ENCODE results near the gene GNA15. TPM values are rescaled to one million over a fixed set of nuclear protein-coding genes. Genes with fewer than 3 reads are reported as not detected.
"Not testable (repeated sequence)": the region's sequence is repeated elsewhere in the genome, so short reads cannot be mapped to it uniquely, and the experiment has no call there.

GNA15 gene
- total RNA-seq, 6 donors from 2014 or later: 19.0 to 31.4 (median 28.4) TPM

- DNase-seq (peak in 1 of 2 donors; percentile 68), ATAC-seq (ENCODE audit: low FRiP score in 2 of 2) (no peak)
- TF ChIP-seq POLR2AphosphoS5 (IDR thresholded peaks at IDR 0.05) (no peak), CTCF (IDR thresholded peaks at IDR 0.05) (no peak), POLR2A (IDR thresholded peaks at IDR 0.05) (no peak), EP300 (IDR thresholded peaks at IDR 0.05) (no peak)
- WGBS, 2 donors: 91 to 93% methylated on average over 44 to 46 of the region's 46 CpGs
- no peaks in the 10 kb centered on the region for H3K9me3 ChIP-seq
- H3K4me3 ChIP-seq: no peak overlapping the region
- H3K36me3 ChIP-seq: peaks cover 0 to 36% (median 17%) of the 10 kb centered on the region in 4 donors
- H3K27ac ChIP-seq: no peak overlapping the region
- no peaks in the 10 kb centered on the region for H3K27me3 ChIP-seq
- H3K4me1 ChIP-seq: peaks cover 20 to 36% (median 31%) of the 10 kb centered on the region in 4 donors
Measured at GRCh38 chr19:3190921-3191805, 55.3 kb downstream of the GNA15 start.

GRCh38 chr19:3191806-3192104 is 55.9 kb downstream of the GNA15 start:
- Histone ChIP-seq H3K4me1 (peaks cover 16 to 30% (median 27%) of the 10 kb centered on the region in 4 donors), H3K36me3 (peaks cover 0 to 41% (median 23%) of the 10 kb centered on the region in 4 donors)
- DNase-seq; H3K4me3 ChIP-seq; H3K27me3 ChIP-seq; ATAC-seq (ENCODE audit: low FRiP score in 2 of 2); H3K9me3 ChIP-seq; H3K27ac ChIP-seq: not testable (repeated sequence)
- WGBS, 2 donors: 94 to 96% methylated on average over 9 to 12 of the region's 12 CpGs

- no peak for TF ChIP-seq EP300 (IDR thresholded peaks at IDR 0.05)
- TF ChIP-seq POLR2AphosphoS5 (IDR thresholded peaks at IDR 0.05): no peak
- TF ChIP-seq POLR2A (IDR thresholded peaks at IDR 0.05): no peak
- no peak for TF ChIP-seq CTCF (IDR thresholded peaks at IDR 0.05)
- Histone ChIP-seq H3K9me3 (no peaks in the 10 kb centered on the region), H3K36me3 (peaks cover 0 to 46% (median 26%) of the 10 kb centered on the region in 4 donors), H3K27ac (no peak overlapping the region), H3K4me3 (no peak overlapping the region), H3K4me1 (peaks cover 12 to 25% (median 22%) of the 10 kb centered on the region in 4 donors), H3K27me3 (no peaks in the 10 kb centered on the region)
- DNase-seq: peak in 1 of 2 donors; percentile 82
- WGBS, 2 donors: 95 to 98% methylated on average over 9 to 26 of the region's 32 CpGs
- no peak for ATAC-seq (ENCODE audit: low FRiP score in 2 of 2)
Measured at GRCh38 chr19:3192228-3192635, 56.4 kb downstream of the GNA15 start.

GRCh38 chr19:3192684-3193083 is 56.9 kb downstream of the GNA15 start:
- H3K27ac ChIP-seq: no peak overlapping the region
- no peaks in the 10 kb centered on the region for H3K9me3 ChIP-seq
- WGBS, 2 donors: 94 to 97% methylated on average over 6 to 7 of the region's 14 CpGs
- no peaks in the 10 kb centered on the region for H3K27me3 ChIP-seq
- no peak overlapping the region for H3K4me3 ChIP-seq
- DNase-seq (no peak), ATAC-seq (ENCODE audit: low FRiP score in 2 of 2) (no peak)
- H3K36me3 ChIP-seq: peaks cover 0 to 51% (median 26%) of the 10 kb centered on the region in 4 donors
- H3K4me1 ChIP-seq: peaks cover 7 to 21% (median 17%) of the 10 kb centered on the region in 4 donors
- TF ChIP-seq POLR2A (IDR thresholded peaks at IDR 0.05): no peak
- TF ChIP-seq POLR2AphosphoS5 (IDR thresholded peaks at IDR 0.05): no peak
- TF ChIP-seq CTCF (IDR thresholded peaks at IDR 0.05): no peak
- TF ChIP-seq EP300 (IDR thresholded peaks at IDR 0.05): no peak

- 70 to 80% methylated on average over 14 to 31 of the region's 40 CpGs for WGBS, 2 donors
- H3K36me3 ChIP-seq: peaks cover 0 to 57% (median 27%) of the 10 kb centered on the region in 4 donors
Measured at GRCh38 chr19:3193256-3194105, 57.6 kb downstream of the GNA15 start.

More at GRCh38 chr19:3193256-3194105, 57.6 kb downstream of the GNA15 start:
- peak in 1 of 2 donors; percentile 76 for DNase-seq
- Histone ChIP-seq H3K27ac (no peak overlapping the region), H3K27me3 (no peaks in the 10 kb centered on the region), H3K9me3 (no peaks in the 10 kb centered on the region), H3K4me3 (no peak overlapping the region), H3K4me1 (peaks cover 0 to 13% (median 10%) of the 10 kb centered on the region in 4 donors)
- ATAC-seq (ENCODE audit: low FRiP score in 2 of 2): no peak
- TF ChIP-seq EP300 (IDR thresholded peaks at IDR 0.05) (no peak), CTCF (IDR thresholded peaks at IDR 0.05) (no peak), POLR2A (IDR thresholded peaks at IDR 0.05) (no peak)
